ENCODE measurements around the gene UQCC5. TPM values are rescaled to one million over a fixed set of nuclear protein-coding genes. Genes with fewer than 3 reads are reported as not detected.

UQCC5 gene
- total RNA-seq, 1 donor from 2014 or later = 2.4 TPM

- H3K4me3 ChIP-seq (ENCODE audit: low read depth, low read length) = no peak overlapping the region
- no peak for DNase-seq (ENCODE audit: low read depth)
- TF ChIP-seq, protein P1, sequence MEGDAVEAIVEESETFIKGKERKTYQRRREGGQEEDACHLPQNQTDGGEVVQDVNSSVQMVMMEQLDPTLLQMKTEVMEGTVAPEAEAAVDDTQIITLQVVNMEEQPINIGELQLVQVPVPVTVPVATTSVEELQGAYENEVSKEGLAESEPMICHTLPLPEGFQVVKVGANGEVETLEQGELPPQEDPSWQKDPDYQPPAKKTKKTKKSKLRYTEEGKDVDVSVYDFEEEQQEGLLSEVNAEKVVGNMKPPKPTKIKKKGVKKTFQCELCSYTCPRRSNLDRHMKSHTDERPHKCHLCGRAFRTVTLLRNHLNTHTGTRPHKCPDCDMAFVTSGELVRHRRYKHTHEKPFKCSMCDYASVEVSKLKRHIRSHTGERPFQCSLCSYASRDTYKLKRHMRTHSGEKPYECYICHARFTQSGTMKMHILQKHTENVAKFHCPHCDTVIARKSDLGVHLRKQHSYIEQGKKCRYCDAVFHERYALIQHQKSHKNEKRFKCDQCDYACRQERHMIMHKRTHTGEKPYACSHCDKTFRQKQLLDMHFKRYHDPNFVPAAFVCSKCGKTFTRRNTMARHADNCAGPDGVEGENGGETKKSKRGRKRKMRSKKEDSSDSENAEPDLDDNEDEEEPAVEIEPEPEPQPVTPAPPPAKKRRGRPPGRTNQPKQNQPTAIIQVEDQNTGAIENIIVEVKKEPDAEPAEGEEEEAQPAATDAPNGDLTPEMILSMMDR (conservative IDR thresholded peaks at IDR 0.05; ENCODE audit: low read depth, low read length) = no peak
Observed at GRCh38 chr3:52547143-52547542, 10.7 kb downstream of the UQCC5 start.

DNA sequence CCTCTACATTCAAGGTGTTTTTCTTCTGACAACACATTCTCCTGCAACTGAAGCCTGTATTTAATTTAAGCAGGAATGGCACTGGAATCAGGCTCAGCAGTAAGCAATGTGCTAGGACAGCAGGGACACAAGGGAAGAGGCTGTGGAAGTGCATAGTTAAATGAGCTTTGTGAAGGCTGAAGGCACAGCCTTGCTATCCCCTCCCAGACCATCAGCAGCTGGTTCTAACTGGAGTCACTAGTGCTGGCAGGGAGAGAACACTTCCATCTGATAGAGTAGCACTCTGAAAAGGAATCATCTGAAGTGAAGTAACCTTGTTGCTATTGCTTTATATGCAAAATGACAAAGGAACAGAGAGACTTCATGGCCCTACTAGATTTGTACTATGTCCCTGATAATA lies 14.7 kb downstream of the UQCC5 start:
- TF ChIP-seq, protein P1 (conservative IDR thresholded peaks at IDR 0.05; ENCODE audit: low read depth, low read length) = no peak
- no peak for DNase-seq (ENCODE audit: low read depth)
- no peak overlapping the region for H3K4me3 ChIP-seq (ENCODE audit: low read depth, low read length)

- TF ChIP-seq, protein P1 (conservative IDR thresholded peaks at IDR 0.05; ENCODE audit: low read depth, low read length) = no peak
- H3K4me3 ChIP-seq (ENCODE audit: low read depth, low read length) = no peak overlapping the region
- DNase-seq (ENCODE audit: low read depth) = no peak
Observed at GRCh38 chr3:52552089-52552488, 15.7 kb downstream of the UQCC5 start.

DNA sequence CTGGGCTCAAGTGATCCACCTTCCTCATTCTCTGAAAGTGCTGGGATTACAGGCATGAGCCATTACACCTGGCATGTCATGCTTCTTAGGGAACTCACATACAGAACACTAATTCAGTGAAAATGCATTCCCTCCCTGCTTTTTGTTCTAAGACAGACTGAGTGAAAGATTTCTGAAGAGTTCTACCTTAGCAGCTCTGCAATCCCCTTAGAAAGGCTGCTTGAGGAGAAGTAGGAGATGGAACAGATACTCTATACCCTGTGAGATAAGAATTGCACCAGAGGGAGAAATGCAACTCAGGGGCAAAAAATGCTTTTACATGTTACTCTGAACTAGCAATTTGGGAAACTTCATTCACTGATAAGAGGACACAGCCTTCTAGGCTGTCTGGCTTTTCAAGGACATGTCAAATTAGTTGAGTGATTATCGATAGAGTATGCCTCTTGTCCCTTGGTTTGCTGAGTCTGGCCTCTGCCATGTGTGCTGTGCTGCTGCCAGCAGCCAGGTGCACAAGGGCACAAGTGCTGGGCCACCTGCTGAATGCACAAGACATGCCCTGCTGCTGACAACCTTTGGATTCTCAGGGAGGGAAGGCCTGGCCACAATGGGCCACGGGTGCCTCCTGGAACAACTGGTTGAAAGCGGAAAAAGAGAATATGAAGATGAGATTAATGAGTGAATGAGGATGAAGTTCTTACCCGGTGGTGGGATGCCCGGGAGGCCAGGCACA lies 17.8 kb downstream of the UQCC5 start:
- TF ChIP-seq, protein P1 (conservative IDR thresholded peaks at IDR 0.05; ENCODE audit: low read depth, low read length) = no peak
- no peak overlapping the region for H3K4me3 ChIP-seq (ENCODE audit: low read depth, low read length)
- no peak for DNase-seq (ENCODE audit: low read depth)

DNA sequence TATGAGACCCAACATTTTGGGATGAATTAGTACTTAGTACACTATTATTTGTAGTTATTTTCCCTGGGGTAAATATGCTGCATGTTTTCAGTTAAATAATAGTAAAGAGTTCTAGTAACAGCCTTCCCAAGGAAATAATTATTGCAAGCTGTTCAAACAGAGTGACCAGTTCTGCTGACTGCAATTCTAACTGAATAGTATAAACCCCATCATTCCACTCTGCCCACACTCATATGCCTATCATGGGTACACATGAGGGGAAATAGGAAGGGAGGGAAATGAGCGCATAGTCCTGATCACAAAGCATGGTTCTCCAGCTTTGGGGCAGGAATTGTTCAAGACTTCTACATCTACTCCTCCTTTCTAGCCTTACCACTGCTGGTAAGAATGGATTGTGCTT lies 18.7 kb downstream of the UQCC5 start:
- no peak for DNase-seq (ENCODE audit: low read depth)
- TF ChIP-seq, protein P1 (conservative IDR thresholded peaks at IDR 0.05; ENCODE audit: low read depth, low read length) = no peak
- H3K4me3 ChIP-seq (ENCODE audit: low read depth, low read length) = no peak overlapping the region

GRCh38 chr3:52557011-52557960 lies 20.9 kb downstream of the UQCC5 start:
- TF ChIP-seq, protein P1 (conservative IDR thresholded peaks at IDR 0.05; ENCODE audit: low read depth, low read length) = no peak
- no peak overlapping the region for H3K4me3 ChIP-seq (ENCODE audit: low read depth, low read length)
- DNase-seq (ENCODE audit: low read depth) = no peak
